K562 (cell line): Measurements from ENCODE around the gene HINT3. TPM values are rescaled to one million over a fixed set of nuclear protein-coding genes. Genes with fewer than 3 reads are reported as not detected.
A peak's percentile ranks its signal among the peaks of the same experiment; 100 is the strongest.

ENCODE experiments used
- ATAC-seq: fragments of 200-7000 bp; cut with Tn5 transposase; 3 replicates; pipeline ENCODE4 v1.9.1; 2020; ENCODE audit warnings: moderate library complexity
- BruUV-seq: library from RNA; stranded (reverse); fragments of 400-500 nt; replicated peaks from 2 replicates; lab custom pipeline; 2021; lab: Mats Ljungman, UMichigan
- CTCF ChIA-PET: fragments of 300-600 bp; formaldehyde crosslinking; extraction: SDS; loops from one replicate; lab custom pipeline; 2021; ENCODE audit warnings: low intra/inter-chr PET ratio; lab: Yijun Ruan, JAX
- POLR2A ChIA-PET: fragments of 300-600, 350-650 bp; sonication (Branson Sonifier 250); formaldehyde crosslinking; extraction: SDS; loops from one replicate; lab custom pipeline; 2021; ENCODE audit warnings: antibody characterized with exemption, inconsistent platforms; lab: Yijun Ruan, JAX
- DNase-seq, 4 experiments: peaks; one replicate each; pipeline versions ENCODE4 v3.0.0 to v3.0.0-alpha.2; 2011 to 2018; ENCODE audit warnings: low spot score in 3 of 4, mixed read lengths in 3 of 4; ENCODE audit errors: extremely low read depth in 1 of 4
- FAIRE-seq: peaks from 2 replicates; lab custom pipeline; 2011; peaks lifted over from hg19 to GRCh38; lab: Jason Lieb, UNC
- H2AFZ ChIP-seq: 2 replicates; pipeline ENCODE4 v1.6.0; 2011; ENCODE audit warnings: low read depth, low read length, control low read depth, inconsistent platforms
- H3K27ac ChIP-seq: fragments of 200-600 bp; 3 replicates; pipeline ENCODE4 v1.8.0; 2011; ENCODE audit warnings: low read depth, mild to moderate bottlenecking, control low read depth, inconsistent platforms, low read length, moderate library complexity, mixed read lengths; ENCODE audit errors: extremely low read depth
- H3K27me3 ChIP-seq, 2 experiments: fragments of 300-600 bp in 1 of 2; 2 replicates in 1 of 2; 3 replicates in 1 of 2; pipeline versions ENCODE4 v1.6.0 to v1.8.0; 2011; ENCODE audit warnings: inconsistent platforms in 2 of 2, low read length in 2 of 2, mild to moderate bottlenecking in 1 of 2, mixed read lengths in 1 of 2, moderate library complexity in 1 of 2; ENCODE audit not compliant: control insufficient read depth in 2 of 2, insufficient read depth in 2 of 2
- H3K36me3 ChIP-seq: fragments of 300-600 bp; 3 replicates; pipeline ENCODE4 v1.8.0; 2011; ENCODE audit warnings: mild to moderate bottlenecking, low read length, inconsistent platforms; ENCODE audit not compliant: control insufficient read depth, insufficient read depth
- H3K4me1 ChIP-seq, 2 experiments: fragments of 200-600 bp in 1 of 2; replicated peaks in 1 of 2; 2 replicates in 1 of 2; 3 replicates in 1 of 2; pipeline versions ENCODE4 v1.5.1 to v1.8.0; 2011; ENCODE audit warnings: inconsistent platforms in 2 of 2, low read length in 2 of 2, mild to moderate bottlenecking in 1 of 2, mixed read lengths in 1 of 2, moderate library complexity in 1 of 2; ENCODE audit not compliant: control insufficient read depth in 2 of 2, insufficient read depth in 2 of 2
- H3K4me2 ChIP-seq: 2 replicates; pipeline ENCODE4 v1.6.1; 2011; ENCODE audit warnings: low read length, control low read depth, inconsistent platforms, mixed read lengths; ENCODE audit not compliant: insufficient read depth
- H3K4me3 ChIP-seq: fragments of 200-600 bp; sonication (generic), shearing (Covaris generic); 2 replicates; pipeline ENCODE4 v1.5.1; 2016; ENCODE audit warnings: control low read depth, inconsistent platforms
- H3K79me2 ChIP-seq: fragments of 200-600 bp; 3 replicates; pipeline ENCODE4 v1.8.0; 2011; ENCODE audit warnings: low read length, inconsistent platforms; ENCODE audit not compliant: control insufficient read depth, insufficient read depth
- H3K9ac ChIP-seq, 2 experiments: 2 replicates each; pipeline versions ENCODE4 v1.6.0 to v1.6.1; 2011; ENCODE audit warnings: low read depth in 2 of 2, low read length in 2 of 2, control low read depth in 1 of 2, inconsistent platforms in 1 of 2, mild to moderate bottlenecking in 1 of 2, mixed read lengths in 1 of 2; ENCODE audit not compliant: insufficient read depth in 1 of 2
- H3K9me1 ChIP-seq: one replicate; pipeline ENCODE4 v1.6.0; 2011; ENCODE audit warnings: inconsistent platforms, mild to moderate bottlenecking, low read length, moderate library complexity; ENCODE audit not compliant: control insufficient read depth, insufficient read depth
- H3K9me3 ChIP-seq: replicated peaks from 2 replicates; pipeline ENCODE4 v1.5.1; 2011; ENCODE audit warnings: low read depth, low read length, inconsistent platforms; ENCODE audit not compliant: control insufficient read depth, insufficient read depth
- H4K20me1 ChIP-seq: replicated peaks from 2 replicates; pipeline ENCODE4 v1.6.1; 2011; ENCODE audit warnings: low read length, inconsistent platforms, mixed read lengths; ENCODE audit not compliant: control insufficient read depth, insufficient read depth
- ELK1 ChIP-seq: sonication (generic); formaldehyde crosslinking; IDR thresholded peaks from 2 replicates; pipeline ENCODE4 v1.8.1; 2022; ENCODE audit warnings: missing genetic modification reagents
- KLF10 ChIP-seq: fragments of 250-450 bp; sonication (Bioruptor Pico); IDR thresholded peaks from 2 replicates; pipeline ENCODE4 v1.6.1; 2021; ENCODE audit warnings: matching md5 sums
- NRF1 ChIP-seq, 2 experiments: fragments of 450-650 bp; IDR thresholded peaks in 1 of 2; conservative IDR thresholded peaks in 1 of 2; 2 replicates each; pipeline ENCODE4 v1.6.1; 2014; ENCODE audit warnings: mild to moderate bottlenecking in 2 of 2
- PML ChIP-seq: IDR thresholded peaks from 2 replicates; pipeline ENCODE4 v1.6.1; 2012; ENCODE audit warnings: low read length, inconsistent platforms
- PURB ChIP-seq: sonication (generic); formaldehyde crosslinking; IDR thresholded peaks from 2 replicates; pipeline ENCODE4 v1.9.0; 2021; ENCODE audit warnings: low read depth, mild to moderate bottlenecking, missing genetic modification reagents
- RUNX1 ChIP-seq: sonication (generic); IDR thresholded peaks from 2 replicates; pipeline ENCODE4 v1.6.1; 2016; ENCODE audit warnings: antibody characterized with exemption, low read depth
- SMARCA4 ChIP-seq: fragments of 450-650 bp; IDR thresholded peaks from 2 replicates; pipeline ENCODE4 v1.6.1; 2016
- TRIM24 ChIP-seq, 2 experiments: fragments of 450-650 bp; IDR thresholded peaks; 2 replicates each; pipeline ENCODE4 v1.6.1; 2016
- ZNF24 ChIP-seq: fragments of 450-650 bp; IDR thresholded peaks from 2 replicates; pipeline ENCODE4 v1.6.1; 2016
- ZNF511 ChIP-seq: sonication (generic); formaldehyde crosslinking; IDR thresholded peaks from 2 replicates; pipeline ENCODE4 v1.8.0; 2022; ENCODE audit warnings: mild to moderate bottlenecking, missing genetic modification reagents
- ZNF699 ChIP-seq: fragments of 250-450 bp; sonication (Bioruptor Pico); IDR thresholded peaks from 2 replicates; pipeline ENCODE4 v1.8.0; 2021; ENCODE audit warnings: mild to moderate bottlenecking, moderate library complexity; ENCODE audit not compliant: insufficient replicate concordance
- ZNF778 ChIP-seq: fragments of 450-650 bp; formaldehyde crosslinking; IDR thresholded peaks from 2 replicates; pipeline ENCODE4 v1.4.0; 2020; ENCODE audit warnings: mild to moderate bottlenecking, moderate library complexity
- WGBS: fragments of 100-300 bp; shearing (Covaris generic); methylation state at CpG from one replicate; pipeline ENCODE4 v1.1.6; 2016; ENCODE audit warnings: low coverage, mixed read lengths; ENCODE audit not compliant: insufficient coverage; ENCODE audit errors: missing lambda C conversion rate; 5-methylcytosine and 5-hydroxymethylcytosine counted together
- in situ Hi-C: fragments of 300-500 bp; cut with MboI; formaldehyde crosslinking; loops from 4 replicates; pipeline ENCODE4 v1.15.0; 2018; ENCODE audit warnings: inconsistent platforms, mixed read lengths
- intact Hi-C: fragments of 100-400 bp; cut with micrococcal nuclease; formaldehyde crosslinking; loops from 2 replicates; pipeline ENCODE4 v1.14.2; 2022
- polyA plus RNA-seq, 8 experiments: library from polyadenylated mRNA; depleted of rRNA in 4 of 8; stranded (reverse) in 5 of 8; unstranded in 3 of 8; fragments of >200 nt; fragmentation: Nextera tagmentation in 2 of 8; fragmentation: Illumina TruSeq in 1 of 8; extraction: Ambion mirVana in 2 of 8; extraction: Trizol in 1 of 8; gene quantifications; 2 replicates each; pipeline versions ENCODE4 v1.2.1 to v1.2.3, GENCODE V29; 2011 to 2014; ENCODE audit warnings: inconsistent platforms in 1 of 8, missing spikeins in 1 of 8
- total RNA-seq, 7 experiments: library from RNA; depleted of rRNA in 6 of 7; stranded (reverse); fragments of >200 nt in 6 of 7; fragmentation: Illumina TruSeq in 2 of 7; extraction: Trizol in 2 of 7; gene quantifications; 2 replicates each; pipeline versions ENCODE4 v1.2.1 to v1.2.3, GENCODE V29; 2011 to 2021; ENCODE audit warnings: low replicate concordance in 1 of 7
- TF ChIP-seq, protein P1 (sequence below), 2 experiments: fragments of 450-650 bp; IDR thresholded peaks; 2 replicates each; pipeline ENCODE4 v1.6.1; 2016
- TF ChIP-seq, protein P2 (sequence below): sonication (generic); formaldehyde crosslinking; IDR thresholded peaks from 2 replicates; pipeline ENCODE4 v1.8.1; 2023; ENCODE audit warnings: mild to moderate bottlenecking, missing genetic modification reagents
- TF ChIP-seq, protein P3 (sequence below): sonication (generic); formaldehyde crosslinking; IDR thresholded peaks from 2 replicates; pipeline ENCODE4 v1.4.0; 2020; ENCODE audit warnings: mild to moderate bottlenecking, missing genetic modification reagents

Gene HINT3
- total and polyA plus RNA-seq, 9 of the 15 experiments (the other 6 are each of a cell fraction or from before 2014, with no cell fraction given): 1.4 to 16.6 (median 10.8) TPM

GRCh38 chr6:125987026-125987617 lies 30.6 kb downstream of the HINT3 start:
- Histone ChIP-seq H2AFZ (peak overlapping the region; percentile 96), H4K20me1 (0 out of 2 replicates have a peak, but pooled peaks cover 3% of the 10 kb centered on the region), H3K4me1 (peaks cover 14 to 30% of the 10 kb centered on the region in 2 experiments), H3K4me2 (peak overlapping the region; percentile 90), H3K9me3 (no peaks in the 10 kb centered on the region), H3K36me3 (peaks cover 7% of the 10 kb centered on the region; the same call in 1 of the 3 replicates), H3K9me1 (no peaks in the 10 kb centered on the region), H3K4me3 (peak overlapping the region; percentile 62), H3K27ac (peak overlapping the region; percentile 79), H3K79me2 (peaks cover 73% of the 10 kb centered on the region), H3K27me3 (no peaks in the 10 kb centered on the region), H3K9ac (peak overlapping the region; percentile 92 to 100)
- CTCF ChIA-PET: no interaction called here
- WGBS: 3% methylated on average over 10 of the region's 10 CpGs
- ATAC-seq (peak; percentile 66), FAIRE-seq (peak; percentile 68), DNase-seq (peak; percentile 20 to 67 (median 41))
- in situ Hi-C loops (no loop called here), intact Hi-C loops (loop anchor here (5.0 to 10.0 kb wide), 3 partner anchors 125 to 1358 kb away; partner anchors contain the start of gene ECHDC1)
- no TSS peak for BruUV-seq
- POLR2A ChIA-PET: interaction anchor here (0.7 to 2.4 kb wide), 15 partner anchors 8 to 227 kb away, joined by 3 to 18 read pairs (median 6); partner anchors contain the start of genes HINT3 and NCOA7
- no peak for TF ChIP-seq PML
- no peak for TF ChIP-seq ZNF511 (CRISPR knock-in tag)
- no peak for TF ChIP-seq KLF10 (CRISPR knock-in tag)
- TF ChIP-seq, protein P1, sequence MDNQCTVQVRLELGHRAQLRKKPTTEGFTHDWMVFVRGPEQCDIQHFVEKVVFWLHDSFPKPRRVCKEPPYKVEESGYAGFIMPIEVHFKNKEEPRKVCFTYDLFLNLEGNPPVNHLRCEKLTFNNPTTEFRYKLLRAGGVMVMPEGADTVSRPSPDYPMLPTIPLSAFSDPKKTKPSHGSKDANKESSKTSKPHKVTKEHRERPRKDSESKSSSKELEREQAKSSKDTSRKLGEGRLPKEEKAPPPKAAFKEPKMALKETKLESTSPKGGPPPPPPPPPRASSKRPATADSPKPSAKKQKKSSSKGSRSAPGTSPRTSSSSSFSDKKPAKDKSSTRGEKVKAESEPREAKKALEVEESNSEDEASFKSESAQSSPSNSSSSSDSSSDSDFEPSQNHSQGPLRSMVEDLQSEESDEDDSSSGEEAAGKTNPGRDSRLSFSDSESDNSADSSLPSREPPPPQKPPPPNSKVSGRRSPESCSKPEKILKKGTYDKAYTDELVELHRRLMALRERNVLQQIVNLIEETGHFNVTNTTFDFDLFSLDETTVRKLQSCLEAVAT (IDR thresholded peaks at IDR 0.05): 0 out of 4 replicates have a peak, but pooled peaks of 1 of the 2 experiments have one; percentile 9
- TF ChIP-seq NRF1 (conservative IDR thresholded peaks at IDR 0.05 in 1 of 2, IDR thresholded peaks at IDR 0.05 in 1 of 2): no peak
- no peak for TF ChIP-seq ZNF778
- TF ChIP-seq ELK1 (CRISPR knock-in tag): no peak
- peak in 1 of 2 experiments; percentile 59; a peak in 2 of 4 replicates for TF ChIP-seq TRIM24 (IDR thresholded peaks at IDR 0.05)
- TF ChIP-seq, protein P2, sequence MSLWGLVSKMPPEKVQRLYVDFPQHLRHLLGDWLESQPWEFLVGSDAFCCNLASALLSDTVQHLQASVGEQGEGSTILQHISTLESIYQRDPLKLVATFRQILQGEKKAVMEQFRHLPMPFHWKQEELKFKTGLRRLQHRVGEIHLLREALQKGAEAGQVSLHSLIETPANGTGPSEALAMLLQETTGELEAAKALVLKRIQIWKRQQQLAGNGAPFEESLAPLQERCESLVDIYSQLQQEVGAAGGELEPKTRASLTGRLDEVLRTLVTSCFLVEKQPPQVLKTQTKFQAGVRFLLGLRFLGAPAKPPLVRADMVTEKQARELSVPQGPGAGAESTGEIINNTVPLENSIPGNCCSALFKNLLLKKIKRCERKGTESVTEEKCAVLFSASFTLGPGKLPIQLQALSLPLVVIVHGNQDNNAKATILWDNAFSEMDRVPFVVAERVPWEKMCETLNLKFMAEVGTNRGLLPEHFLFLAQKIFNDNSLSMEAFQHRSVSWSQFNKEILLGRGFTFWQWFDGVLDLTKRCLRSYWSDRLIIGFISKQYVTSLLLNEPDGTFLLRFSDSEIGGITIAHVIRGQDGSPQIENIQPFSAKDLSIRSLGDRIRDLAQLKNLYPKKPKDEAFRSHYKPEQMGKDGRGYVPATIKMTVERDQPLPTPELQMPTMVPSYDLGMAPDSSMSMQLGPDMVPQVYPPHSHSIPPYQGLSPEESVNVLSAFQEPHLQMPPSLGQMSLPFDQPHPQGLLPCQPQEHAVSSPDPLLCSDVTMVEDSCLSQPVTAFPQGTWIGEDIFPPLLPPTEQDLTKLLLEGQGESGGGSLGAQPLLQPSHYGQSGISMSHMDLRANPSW (CRISPR knock-in tag): no peak
- TF ChIP-seq RUNX1: no peak
- TF ChIP-seq SMARCA4: no peak
- TF ChIP-seq, protein P3, sequence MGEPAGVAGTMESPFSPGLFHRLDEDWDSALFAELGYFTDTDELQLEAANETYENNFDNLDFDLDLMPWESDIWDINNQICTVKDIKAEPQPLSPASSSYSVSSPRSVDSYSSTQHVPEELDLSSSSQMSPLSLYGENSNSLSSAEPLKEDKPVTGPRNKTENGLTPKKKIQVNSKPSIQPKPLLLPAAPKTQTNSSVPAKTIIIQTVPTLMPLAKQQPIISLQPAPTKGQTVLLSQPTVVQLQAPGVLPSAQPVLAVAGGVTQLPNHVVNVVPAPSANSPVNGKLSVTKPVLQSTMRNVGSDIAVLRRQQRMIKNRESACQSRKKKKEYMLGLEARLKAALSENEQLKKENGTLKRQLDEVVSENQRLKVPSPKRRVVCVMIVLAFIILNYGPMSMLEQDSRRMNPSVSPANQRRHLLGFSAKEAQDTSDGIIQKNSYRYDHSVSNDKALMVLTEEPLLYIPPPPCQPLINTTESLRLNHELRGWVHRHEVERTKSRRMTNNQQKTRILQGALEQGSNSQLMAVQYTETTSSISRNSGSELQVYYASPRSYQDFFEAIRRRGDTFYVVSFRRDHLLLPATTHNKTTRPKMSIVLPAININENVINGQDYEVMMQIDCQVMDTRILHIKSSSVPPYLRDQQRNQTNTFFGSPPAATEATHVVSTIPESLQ (CRISPR knock-in tag): no peak
- no peak for TF ChIP-seq ZNF24
- no peak for TF ChIP-seq PURB (CRISPR knock-in tag)
- TF ChIP-seq ZNF699 (CRISPR knock-in tag): no peak
